PC-9 (cell line): Measurements from ENCODE around the gene GPC5.

Experiments used
- CTCF ChIP-seq: fragments of 200-600 bp; sonication (generic); conservative IDR thresholded peaks from 2 replicates; pipeline ENCODE4 v1.6.1; 2017; ENCODE audit warnings: mixed run types, antibody characterized with exemption, mild to moderate bottlenecking, moderate library complexity
- EZH2 ChIP-seq: fragments of 200-600 bp; sonication (generic); IDR thresholded peaks from 2 replicates; pipeline ENCODE4 v1.8.0; 2017; ENCODE audit warnings: antibody characterized with exemption, low read depth

- TF ChIP-seq CTCF, result no peak
- TF ChIP-seq EZH2, result no peak
These were observed 1277.8 kb downstream of the GPC5 start for GRCh38 chr13:92676246-92676645.
